ENCODE results near the gene LAYN.

The LAYN gene

GRCh38 chr11:111589886-111590499, 49.5 kb downstream of the LAYN start:
- in situ Hi-C loops (cut with HindIII; ENCODE audit: low sequenced_read_pairs): loop anchor here (5.0 to 10.0 kb wide), 2 partner anchors 197 to 255 kb away; no protein-coding TSS in a partner anchor

DNA sequence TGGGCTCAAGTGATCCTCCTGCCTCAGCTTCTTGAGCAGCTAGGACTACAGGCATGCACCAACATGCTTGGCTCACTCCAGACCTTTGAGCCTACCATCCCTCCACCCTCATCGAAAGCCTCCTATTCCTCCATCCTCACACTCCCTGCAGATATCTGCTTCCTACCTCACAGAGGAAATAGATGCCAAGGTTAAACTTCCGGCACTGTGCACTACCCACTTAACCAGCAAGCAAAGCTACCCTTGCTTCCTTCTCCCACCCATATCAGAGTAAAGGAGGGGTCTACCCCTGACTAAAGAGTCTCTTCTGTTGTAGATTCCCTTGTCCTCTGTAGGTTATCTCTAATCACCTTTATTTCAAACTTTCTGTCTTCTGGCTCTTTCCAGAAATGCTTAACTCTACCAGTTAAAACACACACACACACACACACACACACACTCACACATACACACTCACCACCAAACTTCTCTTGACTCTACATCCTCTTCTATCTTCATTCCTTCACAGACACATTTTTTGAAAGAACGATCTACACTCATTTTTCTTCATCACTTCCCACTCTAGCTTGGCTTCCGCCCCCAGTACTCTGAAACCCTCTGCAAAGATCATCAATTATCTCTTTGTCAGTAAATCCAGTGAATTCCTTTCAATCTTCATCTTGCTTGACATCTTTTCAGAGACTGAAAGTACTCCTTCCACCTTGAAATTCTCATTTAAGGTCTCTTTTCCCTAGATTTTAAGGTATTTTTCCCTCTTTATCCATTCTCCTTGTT, 50.9 kb downstream of the LAYN start:
- in situ Hi-C loops (cut with HindIII; ENCODE audit: low sequenced_read_pairs): no loop called here

DNA sequence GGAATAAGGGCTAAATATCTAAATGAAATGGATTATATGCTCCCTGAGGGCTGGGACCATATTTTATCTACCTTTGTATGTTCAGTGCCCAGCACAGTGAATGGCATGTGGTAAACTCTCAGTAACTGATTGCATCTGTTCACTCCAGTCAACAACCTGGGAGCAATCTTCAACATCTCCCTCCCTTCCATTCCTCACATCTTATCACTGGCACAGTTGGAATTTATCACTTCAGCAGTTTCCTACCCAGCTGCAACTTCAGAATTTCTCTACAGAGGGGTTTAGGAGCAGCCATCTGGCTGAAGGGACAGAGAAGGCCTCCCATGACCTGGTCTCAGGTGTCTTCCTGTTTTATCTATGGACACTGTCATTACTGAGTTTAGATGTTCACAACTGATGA, 52.0 kb downstream of the LAYN start:
- in situ Hi-C loops (cut with HindIII; ENCODE audit: low sequenced_read_pairs): no loop called here

DNA sequence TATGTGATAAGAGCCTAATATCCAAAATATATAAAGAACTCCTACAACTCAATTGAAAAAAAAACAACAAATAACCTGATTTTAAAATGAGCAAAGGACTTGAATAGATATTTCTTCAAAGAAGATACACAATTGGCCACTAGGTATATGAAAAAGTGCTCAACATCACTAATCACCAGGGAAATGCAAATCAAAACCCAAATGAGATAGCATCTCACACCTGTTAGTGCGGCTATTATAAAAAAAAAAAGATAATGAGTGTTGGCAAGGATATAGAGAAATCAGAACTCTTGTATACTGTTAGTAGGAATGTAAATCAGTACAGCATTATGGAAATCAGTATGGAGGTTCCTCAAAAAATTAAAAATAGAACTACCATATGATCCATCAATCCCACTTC, 55.8 kb downstream of the LAYN start:
- in situ Hi-C loops (cut with HindIII; ENCODE audit: low sequenced_read_pairs): no loop called here

GRCh38 chr11:111598148-111598547, 57.6 kb downstream of the LAYN start:
- in situ Hi-C loops (cut with HindIII; ENCODE audit: low sequenced_read_pairs): no loop called here

DNA sequence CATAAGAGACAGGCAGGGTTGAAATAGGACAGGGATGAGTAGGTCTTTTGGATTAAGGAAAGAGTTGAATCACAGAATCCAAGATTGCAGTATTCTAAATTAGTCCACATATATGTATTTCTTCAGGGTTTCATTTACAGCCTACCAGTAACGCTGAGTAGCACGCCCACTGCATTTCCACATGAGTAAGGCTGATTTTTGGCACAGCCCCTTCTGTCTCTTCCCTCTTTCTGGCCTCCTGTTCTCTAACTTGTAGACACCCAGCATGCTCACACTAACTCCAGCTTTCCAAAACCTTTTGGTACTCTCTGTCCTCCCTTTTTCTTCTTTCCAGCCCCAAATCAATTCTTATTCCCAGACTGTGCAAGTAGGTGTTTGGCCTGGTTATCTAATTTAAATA, 58.0 kb downstream of the LAYN start:
- in situ Hi-C loops (cut with HindIII; ENCODE audit: low sequenced_read_pairs): no loop called here

DNA sequence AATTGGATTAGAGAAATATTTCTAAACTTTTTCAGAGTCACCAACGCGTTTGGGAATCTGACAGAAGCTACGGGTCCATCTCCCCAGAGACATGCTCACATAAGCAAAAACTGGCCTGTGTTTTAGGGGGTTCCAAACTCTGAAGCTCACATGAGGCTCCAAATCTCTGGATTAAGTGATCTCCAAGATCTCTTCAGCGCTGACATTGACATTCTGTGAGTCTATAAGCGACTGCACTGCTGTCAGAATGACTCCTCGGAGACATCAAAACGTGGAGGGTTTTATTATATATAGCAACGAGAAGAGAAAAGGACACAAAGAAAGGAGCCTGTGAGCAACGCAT, 61.1 kb downstream of the LAYN start:
- in situ Hi-C loops (cut with HindIII; ENCODE audit: low sequenced_read_pairs): no loop called here

- in situ Hi-C loops (cut with HindIII; ENCODE audit: low sequenced_read_pairs): no loop called here
Measured at GRCh38 chr11:111601979-111602864, 61.7 kb downstream of the LAYN start, which contains the start of gene SIK2. Gene SIK2, plus strand, starts transcription at chr11:111602449. Its CDS starts 115 bp downstream, at chr11:111602564.

DNA sequence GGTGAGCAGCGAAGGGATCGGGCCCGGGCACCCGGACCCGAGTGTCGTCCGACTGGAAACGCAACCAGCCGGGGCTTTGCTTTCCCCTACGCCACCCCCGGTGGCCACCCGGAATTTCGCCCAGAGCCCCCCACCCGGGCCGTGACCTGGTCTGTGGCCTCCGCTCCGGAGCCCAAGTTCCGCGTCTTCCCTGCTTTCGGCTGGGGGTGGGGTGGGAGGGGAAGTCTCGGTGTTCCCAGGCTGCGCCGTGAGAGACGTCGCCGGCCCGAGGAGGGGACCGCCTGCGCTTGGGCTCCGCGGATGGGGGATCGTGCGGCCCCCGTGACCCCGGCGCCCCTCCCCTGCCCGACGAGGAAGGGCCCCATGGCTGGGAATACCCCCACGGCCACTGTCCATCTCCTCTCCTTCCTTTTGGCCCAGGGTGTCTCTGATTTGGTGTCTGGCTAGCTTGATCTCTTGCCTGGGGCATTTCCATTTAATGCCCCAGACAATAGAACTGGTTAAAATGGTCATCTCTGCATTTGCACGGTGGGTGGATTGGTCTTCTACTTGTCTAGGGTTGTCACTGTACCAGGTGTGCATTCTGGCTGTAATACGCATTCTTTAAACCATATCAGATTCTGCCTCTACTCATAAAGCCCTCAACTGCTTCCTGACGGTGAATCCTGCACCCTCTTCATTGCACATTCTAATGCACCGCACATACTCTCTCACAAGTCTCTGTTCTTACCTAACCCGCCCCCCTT, 62.5 kb downstream of the LAYN start:
- in situ Hi-C loops (cut with HindIII; ENCODE audit: low sequenced_read_pairs): no loop called here

GRCh38 chr11:111603611-111604130, 63.2 kb downstream of the LAYN start:
- in situ Hi-C loops (cut with HindIII; ENCODE audit: low sequenced_read_pairs): no loop called here

- in situ Hi-C loops (cut with HindIII; ENCODE audit: low sequenced_read_pairs): no loop called here
Measured at GRCh38 chr11:111604392-111605009, 64.0 kb downstream of the LAYN start.

DNA sequence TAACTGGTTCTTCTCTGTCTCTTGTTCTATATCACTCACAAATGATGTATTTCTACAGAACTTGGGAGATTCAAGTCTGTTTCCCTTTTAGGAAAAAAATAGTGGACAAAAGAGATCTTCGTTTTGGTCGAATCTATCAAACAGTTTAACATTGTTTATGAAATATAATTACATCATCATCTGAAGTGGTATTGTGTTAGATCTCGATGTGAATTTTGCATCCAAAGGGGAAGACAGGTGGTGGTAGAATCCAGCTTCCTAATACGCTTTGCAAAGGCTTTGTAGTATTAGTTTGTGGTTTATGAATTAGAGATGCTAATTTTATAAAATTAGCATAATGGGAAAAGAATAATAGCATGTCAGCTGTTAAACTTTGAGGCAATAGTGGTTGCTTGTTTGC, 65.2 kb downstream of the LAYN start:
- in situ Hi-C loops (cut with HindIII; ENCODE audit: low sequenced_read_pairs): no loop called here

DNA sequence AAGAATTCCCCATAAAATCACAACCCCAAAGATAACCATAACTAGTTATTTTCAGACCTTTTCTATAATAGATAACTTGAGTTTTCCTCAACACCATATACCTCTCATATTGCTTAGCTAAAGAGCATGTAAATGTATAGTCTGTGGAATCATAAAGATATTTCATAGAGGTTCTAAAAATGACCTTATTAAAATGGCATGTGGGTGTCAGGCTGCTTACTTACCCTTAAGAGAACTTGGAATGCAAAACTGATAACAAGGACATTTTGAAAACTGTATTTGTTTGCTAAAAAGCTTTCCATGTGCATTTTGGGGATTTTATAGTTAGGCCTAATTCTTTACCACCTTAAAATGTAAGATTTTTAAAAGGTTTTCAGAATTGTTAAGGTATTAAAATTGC, 66.5 kb downstream of the LAYN start:
- in situ Hi-C loops (cut with HindIII; ENCODE audit: low sequenced_read_pairs): no loop called here

DNA sequence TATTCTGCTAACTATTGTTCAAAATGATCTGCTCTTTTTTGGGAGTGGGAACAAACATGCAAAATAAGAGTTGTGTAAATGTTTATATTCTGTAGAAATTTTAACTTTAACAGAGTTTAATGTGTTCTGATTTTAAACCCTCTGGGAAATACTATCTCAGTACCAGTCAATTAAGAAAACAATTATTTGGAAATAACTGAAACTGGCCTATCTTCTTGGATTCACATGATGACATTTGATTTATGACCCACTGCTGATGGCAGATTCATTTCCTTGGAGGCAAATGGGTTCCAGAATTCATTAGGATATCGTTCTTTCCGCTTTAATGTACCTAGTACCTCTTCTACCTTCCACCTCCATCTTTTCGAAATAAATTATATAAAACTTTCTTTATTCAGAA, 67.2 kb downstream of the LAYN start:
- in situ Hi-C loops (cut with HindIII; ENCODE audit: low sequenced_read_pairs): no loop called here
